ENCODE data around the gene ADAMTS3.

The ADAMTS3 gene

DNA sequence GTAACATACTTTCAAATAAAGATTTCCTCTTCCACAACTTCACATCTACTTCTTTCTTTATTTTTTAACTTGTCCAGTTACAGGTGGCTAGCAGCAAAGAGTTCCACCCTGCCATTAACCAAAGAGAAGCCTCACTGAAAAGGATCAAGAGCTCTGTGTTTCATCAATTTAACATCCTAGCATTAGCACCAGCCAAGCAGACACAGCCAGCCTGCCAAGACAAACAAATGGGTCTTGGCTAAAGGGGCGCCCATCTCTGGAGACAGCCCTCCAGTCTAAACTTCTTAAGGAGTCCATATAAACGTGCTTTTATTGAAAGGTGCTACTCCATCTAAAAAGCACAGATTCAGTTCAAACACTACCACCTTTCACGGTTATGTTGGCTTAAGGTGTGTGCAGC, 105.3 kb downstream of the ADAMTS3 start:
- Histone ChIP-seq H3K27ac (ENCODE audit: low read depth, low read length) (no peak overlapping the region), H3K36me3 (ENCODE audit: insufficient read depth, low read length) (no peaks in the 10 kb centered on the region), H3K4me3 (ENCODE audit: low read depth in 1 of 2, low read length in 2 of 2) (no peak overlapping the region), H3K9me3 (ENCODE audit: low read length) (no peaks in the 10 kb centered on the region), H3K27me3 (ENCODE audit: control insufficient read depth in 1 of 2, insufficient read depth in 2 of 2, low read length in 2 of 2) (no peaks in the 10 kb centered on the region), H3K9ac (ENCODE audit: low read length) (no peak overlapping the region), H3K4me1 (ENCODE audit: insufficient read depth, low read length) (peaks cover 12% of the 10 kb centered on the region)

DNA sequence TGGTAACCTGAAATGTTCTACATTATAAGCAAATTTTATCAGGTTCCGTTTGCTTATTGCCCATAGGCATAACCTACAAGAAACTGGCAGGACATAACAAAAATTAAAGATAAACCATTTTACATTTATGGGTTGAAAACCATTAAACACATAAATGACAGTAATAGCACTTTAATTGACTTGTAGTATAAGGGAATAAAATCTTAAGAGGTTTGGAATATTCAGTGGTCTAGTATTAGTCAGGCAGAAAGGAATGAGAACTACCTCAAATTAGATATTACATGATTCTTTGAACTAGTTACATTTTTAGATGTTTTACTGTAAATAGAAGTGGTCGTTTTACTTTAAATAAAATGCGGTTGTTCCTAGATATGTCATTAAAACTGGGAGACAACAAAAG, 111.9 kb downstream of the ADAMTS3 start:
- Histone ChIP-seq H3K27me3 (ENCODE audit: control insufficient read depth in 1 of 2, insufficient read depth in 2 of 2, low read length in 2 of 2) (no peaks in the 10 kb centered on the region), H3K4me3 (ENCODE audit: low read depth in 1 of 2, low read length in 2 of 2) (no peak overlapping the region), H3K4me1 (ENCODE audit: insufficient read depth, low read length) (no peaks in the 10 kb centered on the region), H3K9ac (ENCODE audit: low read length) (no peak overlapping the region), H3K27ac (ENCODE audit: low read depth, low read length) (no peak overlapping the region), H3K9me3 (ENCODE audit: low read length) (no peaks in the 10 kb centered on the region), H3K36me3 (ENCODE audit: insufficient read depth, low read length) (no peaks in the 10 kb centered on the region)

DNA sequence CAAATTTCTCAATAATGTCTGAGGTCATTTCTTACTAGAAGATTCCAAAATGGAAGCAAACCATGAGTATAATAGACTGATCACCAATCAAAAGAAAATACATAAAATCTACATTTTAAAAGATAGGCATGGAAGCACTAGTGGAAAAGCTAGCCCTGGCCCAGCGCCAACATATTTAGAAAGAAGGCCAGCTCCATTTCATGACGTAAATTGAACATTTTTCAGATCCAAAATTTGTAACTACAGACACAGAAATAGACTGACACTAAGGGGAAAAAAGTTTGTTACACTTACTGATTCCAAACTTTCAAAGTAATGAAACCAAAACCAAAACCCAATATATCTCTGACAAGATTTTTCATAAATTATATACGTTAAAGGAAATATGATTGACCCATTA, 117.7 kb downstream of the ADAMTS3 start:
- no peaks in the 10 kb centered on the region for H3K9me3 ChIP-seq (ENCODE audit: low read length)
- H3K36me3 ChIP-seq (ENCODE audit: insufficient read depth, low read length): no peaks in the 10 kb centered on the region
- no peaks in the 10 kb centered on the region for H3K4me1 ChIP-seq (ENCODE audit: insufficient read depth, low read length)
- H3K27me3 ChIP-seq (ENCODE audit: control insufficient read depth in 1 of 2, insufficient read depth in 2 of 2, low read length in 2 of 2): no peaks in the 10 kb centered on the region
- H3K27ac ChIP-seq (ENCODE audit: low read depth, low read length): no peak overlapping the region
- H3K9ac ChIP-seq (ENCODE audit: low read length): no peak overlapping the region
- H3K4me3 ChIP-seq (ENCODE audit: low read depth in 1 of 2, low read length in 2 of 2): no peak overlapping the region

DNA sequence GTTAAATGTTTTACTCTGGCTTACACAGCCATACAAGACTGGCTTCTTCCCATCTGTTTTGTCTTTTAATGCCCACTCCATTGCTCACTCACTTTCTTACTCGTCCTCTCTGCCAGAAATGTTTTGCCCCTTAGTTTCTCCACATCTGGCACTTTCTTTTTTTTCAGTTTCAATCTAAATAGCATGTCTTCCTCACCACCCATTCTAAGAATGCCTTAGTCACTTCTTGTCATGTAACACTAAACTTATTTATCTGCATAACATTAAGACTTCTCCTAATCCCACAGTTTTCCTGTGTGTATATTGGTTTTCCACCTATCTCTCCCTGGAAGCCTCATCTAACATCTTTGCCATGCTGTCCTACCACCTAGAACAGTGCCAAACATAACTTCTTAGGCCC, 119.3 kb downstream of the ADAMTS3 start:
- H3K36me3 ChIP-seq (ENCODE audit: insufficient read depth, low read length): no peaks in the 10 kb centered on the region
- no peaks in the 10 kb centered on the region for H3K27me3 ChIP-seq (ENCODE audit: control insufficient read depth in 1 of 2, insufficient read depth in 2 of 2, low read length in 2 of 2)
- no peak overlapping the region for H3K27ac ChIP-seq (ENCODE audit: low read depth, low read length)
- H3K4me3 ChIP-seq (ENCODE audit: low read depth in 1 of 2, low read length in 2 of 2): no peak overlapping the region
- H3K9me3 ChIP-seq (ENCODE audit: low read length): no peaks in the 10 kb centered on the region
- H3K4me1 ChIP-seq (ENCODE audit: insufficient read depth, low read length): peaks cover 3% of the 10 kb centered on the region
- no peak overlapping the region for H3K9ac ChIP-seq (ENCODE audit: low read length)

DNA sequence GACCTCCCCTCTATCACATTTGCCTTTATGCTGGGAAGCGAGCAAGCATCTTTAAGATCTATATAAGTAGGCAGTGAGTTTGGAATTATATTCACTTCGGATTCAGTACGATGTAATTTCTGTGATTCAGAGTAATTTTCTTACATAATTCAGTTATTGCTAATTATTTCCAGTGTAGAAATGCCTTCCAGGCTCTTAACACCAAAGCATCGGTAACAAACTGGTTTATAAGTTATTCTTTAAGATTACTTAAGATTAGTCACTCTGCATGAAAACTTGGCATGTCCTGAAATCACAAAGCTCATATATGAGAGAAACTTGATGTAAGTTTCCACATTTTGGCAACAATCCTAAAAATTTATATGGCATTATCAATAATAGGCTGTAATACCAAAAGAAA, 120.8 kb downstream of the ADAMTS3 start:
- H3K9ac ChIP-seq (ENCODE audit: low read length): no peak overlapping the region
- H3K27me3 ChIP-seq (ENCODE audit: control insufficient read depth in 1 of 2, insufficient read depth in 2 of 2, low read length in 2 of 2): no peaks in the 10 kb centered on the region
- no peak overlapping the region for H3K27ac ChIP-seq (ENCODE audit: low read depth, low read length)
- no peaks in the 10 kb centered on the region for H3K9me3 ChIP-seq (ENCODE audit: low read length)
- H3K4me3 ChIP-seq (ENCODE audit: low read depth in 1 of 2, low read length in 2 of 2): no peak overlapping the region
- no peaks in the 10 kb centered on the region for H3K36me3 ChIP-seq (ENCODE audit: insufficient read depth, low read length)
- peaks cover 9% of the 10 kb centered on the region for H3K4me1 ChIP-seq (ENCODE audit: insufficient read depth, low read length)

DNA sequence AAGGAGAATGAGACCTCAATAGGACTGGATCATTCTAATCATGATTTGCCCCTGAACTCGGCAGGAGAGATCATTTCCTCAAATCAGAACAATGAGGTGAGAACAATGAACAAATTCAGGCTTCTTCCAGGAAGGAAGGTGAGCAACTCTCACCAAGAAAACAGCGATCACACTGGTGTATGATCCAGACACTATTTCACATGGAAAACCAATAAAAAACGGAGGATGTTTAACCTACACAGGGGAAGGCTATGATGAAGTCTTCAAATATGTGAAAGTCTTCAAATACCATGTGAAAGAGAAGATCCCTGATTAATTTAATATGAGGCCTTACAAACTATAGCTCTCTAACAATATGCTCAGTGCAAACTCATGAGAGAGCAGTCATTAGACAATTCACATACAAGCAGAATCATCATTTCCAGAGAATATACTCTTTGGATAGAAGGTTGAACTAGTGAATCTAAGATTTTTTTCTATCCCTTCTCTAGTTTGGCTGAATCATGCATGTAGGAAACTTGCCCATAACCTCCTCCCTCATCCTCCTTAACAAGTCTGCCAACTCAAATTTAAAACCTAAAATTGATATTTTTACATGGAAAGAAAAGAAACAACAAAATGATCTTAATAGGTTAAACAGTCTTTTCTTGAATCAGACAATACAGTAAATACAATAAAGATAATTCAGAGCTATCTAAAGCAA, 122.5 kb downstream of the ADAMTS3 start:
- Histone ChIP-seq H3K4me3 (ENCODE audit: low read depth in 1 of 2, low read length in 2 of 2) (no peak overlapping the region), H3K9ac (ENCODE audit: low read length) (no peak overlapping the region), H3K4me1 (ENCODE audit: insufficient read depth, low read length) (peaks cover 9% of the 10 kb centered on the region), H3K27ac (ENCODE audit: low read depth, low read length) (no peak overlapping the region), H3K36me3 (ENCODE audit: insufficient read depth, low read length) (no peaks in the 10 kb centered on the region), H3K27me3 (ENCODE audit: control insufficient read depth in 1 of 2, insufficient read depth in 2 of 2, low read length in 2 of 2) (no peaks in the 10 kb centered on the region), H3K9me3 (ENCODE audit: low read length) (no peaks in the 10 kb centered on the region)

DNA sequence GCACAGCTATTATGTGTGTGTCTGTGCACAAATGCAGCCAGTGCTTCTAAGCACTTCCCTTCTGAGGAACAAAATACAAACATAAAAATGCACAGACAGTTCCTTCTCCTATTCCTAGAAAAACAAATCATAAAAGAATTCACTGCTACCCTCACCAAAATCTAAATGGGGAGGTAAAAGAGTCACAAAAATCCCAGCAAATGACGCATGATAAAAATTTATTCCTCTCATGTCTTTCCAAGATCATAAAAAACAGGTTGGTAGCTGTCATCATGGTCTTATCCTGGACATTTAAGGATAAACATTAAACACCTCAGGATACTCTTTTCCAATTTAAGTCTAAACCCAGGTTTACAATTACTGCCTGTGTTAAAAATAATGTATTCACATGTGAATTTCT, 124.9 kb downstream of the ADAMTS3 start:
- Histone ChIP-seq H3K27ac (ENCODE audit: low read depth, low read length) (no peak overlapping the region), H3K4me1 (ENCODE audit: insufficient read depth, low read length) (peaks cover 9% of the 10 kb centered on the region), H3K9me3 (ENCODE audit: low read length) (no peaks in the 10 kb centered on the region), H3K27me3 (ENCODE audit: control insufficient read depth in 1 of 2, insufficient read depth in 2 of 2, low read length in 2 of 2) (no peaks in the 10 kb centered on the region), H3K9ac (ENCODE audit: low read length) (no peak overlapping the region), H3K4me3 (ENCODE audit: low read depth in 1 of 2, low read length in 2 of 2) (no peak overlapping the region), H3K36me3 (ENCODE audit: insufficient read depth, low read length) (no peaks in the 10 kb centered on the region)

DNA sequence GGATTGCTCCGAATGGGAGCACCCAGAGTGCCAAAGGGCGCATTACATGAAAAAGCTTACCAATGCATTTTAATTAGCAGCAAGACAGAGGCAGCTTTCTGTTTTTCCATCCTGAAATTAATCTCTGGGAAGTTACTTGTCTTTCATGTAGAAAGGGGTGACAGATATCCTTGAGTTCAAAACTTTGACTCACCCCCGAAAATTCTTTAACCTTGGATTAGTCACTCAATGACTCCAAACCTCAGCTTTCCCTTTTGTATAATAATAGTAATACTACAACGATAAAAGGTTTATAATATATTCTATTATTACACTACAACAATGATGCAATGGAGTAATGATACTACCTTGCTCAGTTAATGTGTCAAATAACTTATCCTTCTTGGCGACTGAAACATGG, 126.3 kb downstream of the ADAMTS3 start:
- no peak overlapping the region for H3K27ac ChIP-seq (ENCODE audit: low read depth, low read length)
- H3K9me3 ChIP-seq (ENCODE audit: low read length): no peaks in the 10 kb centered on the region
- H3K9ac ChIP-seq (ENCODE audit: low read length): no peak overlapping the region
- no peaks in the 10 kb centered on the region for H3K27me3 ChIP-seq (ENCODE audit: control insufficient read depth in 1 of 2, insufficient read depth in 2 of 2, low read length in 2 of 2)
- H3K36me3 ChIP-seq (ENCODE audit: insufficient read depth, low read length): no peaks in the 10 kb centered on the region
- H3K4me1 ChIP-seq (ENCODE audit: insufficient read depth, low read length): peaks cover 9% of the 10 kb centered on the region
- no peak overlapping the region for H3K4me3 ChIP-seq (ENCODE audit: low read depth in 1 of 2, low read length in 2 of 2)

DNA sequence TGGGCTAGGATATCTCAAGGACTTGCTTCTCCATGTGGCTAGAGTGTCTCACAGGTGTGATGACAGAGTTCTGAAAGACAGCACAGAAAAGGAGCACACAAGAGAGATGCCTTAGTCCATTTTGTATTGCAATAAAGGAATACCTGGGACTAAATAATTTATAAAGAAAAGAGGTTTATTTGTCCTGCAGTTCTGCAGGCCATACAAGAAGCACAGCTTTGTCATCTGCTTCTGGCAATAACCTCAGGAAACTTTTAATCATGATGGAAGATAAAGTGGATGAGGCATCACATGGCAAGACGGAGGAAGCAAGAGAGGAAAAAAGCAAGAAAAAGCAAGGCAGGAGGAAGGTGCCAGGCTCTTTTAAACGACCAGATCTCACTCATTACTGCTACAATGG, 126.9 kb downstream of the ADAMTS3 start:
- no peaks in the 10 kb centered on the region for H3K27me3 ChIP-seq (ENCODE audit: control insufficient read depth in 1 of 2, insufficient read depth in 2 of 2, low read length in 2 of 2)

DNA sequence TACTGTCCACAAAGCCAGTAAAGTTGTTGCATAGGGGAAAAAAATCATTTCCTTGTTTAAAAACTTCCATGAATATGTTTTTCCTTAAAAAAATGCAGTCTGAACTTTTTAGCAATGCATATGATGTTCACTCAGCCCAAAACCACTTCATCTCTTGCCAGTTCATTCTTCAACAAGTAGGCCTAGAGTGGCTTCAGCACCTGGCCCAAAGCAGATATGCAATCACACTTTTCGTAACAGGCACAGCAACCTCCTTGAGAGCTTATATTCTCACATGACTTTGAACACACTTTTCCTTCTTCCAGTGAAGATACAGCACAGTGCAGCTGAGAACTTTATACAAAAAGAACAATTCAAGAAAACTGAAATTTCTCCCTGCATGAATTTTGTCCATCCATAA, 128.6 kb downstream of the ADAMTS3 start:
- H3K4me1 ChIP-seq (ENCODE audit: insufficient read depth, low read length): peaks cover 9% of the 10 kb centered on the region
- no peak overlapping the region for H3K27ac ChIP-seq (ENCODE audit: low read depth, low read length)
- no peaks in the 10 kb centered on the region for H3K9me3 ChIP-seq (ENCODE audit: low read length)
- H3K9ac ChIP-seq (ENCODE audit: low read length): no peak overlapping the region
- no peaks in the 10 kb centered on the region for H3K27me3 ChIP-seq (ENCODE audit: control insufficient read depth in 1 of 2, insufficient read depth in 2 of 2, low read length in 2 of 2)
- no peaks in the 10 kb centered on the region for H3K36me3 ChIP-seq (ENCODE audit: insufficient read depth, low read length)
- no peak overlapping the region for H3K4me3 ChIP-seq (ENCODE audit: low read depth in 1 of 2, low read length in 2 of 2)

More for the DNA sequence above, 126.9 kb downstream of the ADAMTS3 start:
- Histone ChIP-seq H3K27ac (ENCODE audit: low read depth, low read length) (no peak overlapping the region), H3K4me3 (ENCODE audit: low read depth in 1 of 2, low read length in 2 of 2) (no peak overlapping the region), H3K9me3 (ENCODE audit: low read length) (no peaks in the 10 kb centered on the region), H3K9ac (ENCODE audit: low read length) (no peak overlapping the region), H3K4me1 (ENCODE audit: insufficient read depth, low read length) (peaks cover 9% of the 10 kb centered on the region), H3K36me3 (ENCODE audit: insufficient read depth, low read length) (no peaks in the 10 kb centered on the region)

DNA sequence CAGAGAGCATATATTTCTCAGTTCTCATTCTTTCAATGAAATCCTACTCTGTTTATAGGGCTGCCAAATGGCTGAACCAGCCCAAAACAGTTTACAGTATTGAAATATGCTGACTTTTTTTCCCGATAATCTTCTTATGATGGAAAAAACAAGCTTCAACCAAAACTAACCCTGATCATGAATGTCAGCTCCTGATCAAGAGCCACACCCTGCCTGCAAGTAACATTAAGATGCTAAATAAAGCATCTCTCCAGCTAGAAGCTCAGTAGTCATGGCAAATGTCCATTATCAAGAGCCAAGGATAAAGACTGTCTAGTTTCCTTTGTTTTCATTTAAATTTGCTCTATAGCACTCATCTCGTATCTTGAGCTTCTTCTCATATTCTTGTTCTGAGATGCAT, 136.0 kb downstream of the ADAMTS3 start:
- no peaks in the 10 kb centered on the region for H3K36me3 ChIP-seq (ENCODE audit: insufficient read depth, low read length)
- no peaks in the 10 kb centered on the region for H3K9me3 ChIP-seq (ENCODE audit: low read length)
- no peaks in the 10 kb centered on the region for H3K27me3 ChIP-seq (ENCODE audit: control insufficient read depth in 1 of 2, insufficient read depth in 2 of 2, low read length in 2 of 2)
- no peaks in the 10 kb centered on the region for H3K4me1 ChIP-seq (ENCODE audit: insufficient read depth, low read length)
- H3K4me3 ChIP-seq (ENCODE audit: low read depth in 1 of 2, low read length in 2 of 2): no peak overlapping the region
- H3K9ac ChIP-seq (ENCODE audit: low read length): no peak overlapping the region
- H3K27ac ChIP-seq (ENCODE audit: low read depth, low read length): no peak overlapping the region

DNA sequence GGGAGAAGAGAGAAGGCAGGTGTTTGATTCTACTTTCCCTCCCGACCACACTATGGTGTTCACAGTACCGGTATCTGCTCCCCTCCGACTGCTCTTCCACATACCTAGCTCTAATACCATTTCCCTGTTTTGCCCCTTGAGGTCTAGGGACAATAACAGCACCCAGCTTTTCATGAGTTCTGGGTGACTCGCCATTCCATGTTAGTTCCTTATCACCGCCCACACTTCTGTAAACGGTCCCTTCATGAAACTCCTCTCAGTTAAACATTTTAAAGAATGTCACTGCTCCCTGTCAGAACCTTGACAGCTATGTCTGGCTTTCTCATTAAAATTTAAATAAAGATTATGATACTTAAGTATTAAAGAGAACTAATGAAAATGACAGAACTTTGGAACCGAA, 136.7 kb downstream of the ADAMTS3 start:
- H3K27me3 ChIP-seq (ENCODE audit: control insufficient read depth in 1 of 2, insufficient read depth in 2 of 2, low read length in 2 of 2): no peaks in the 10 kb centered on the region
- no peaks in the 10 kb centered on the region for H3K36me3 ChIP-seq (ENCODE audit: insufficient read depth, low read length)
- H3K4me1 ChIP-seq (ENCODE audit: insufficient read depth, low read length): no peaks in the 10 kb centered on the region
- no peaks in the 10 kb centered on the region for H3K9me3 ChIP-seq (ENCODE audit: low read length)
- H3K4me3 ChIP-seq (ENCODE audit: low read depth in 1 of 2, low read length in 2 of 2): no peak overlapping the region
- no peak overlapping the region for H3K9ac ChIP-seq (ENCODE audit: low read length)
- no peak overlapping the region for H3K27ac ChIP-seq (ENCODE audit: low read depth, low read length)

Measured in muscle layer of colon (tissue), 2 donors.